GM12878 (cell line): ENCODE results near the gene PPP2R5C.

Source experiments
- CHD1 ChIP-seq: IDR thresholded peaks from 2 replicates; pipeline ENCODE4 v1.6.1; 2012; ENCODE audit warnings: low read depth, low read length, improper control_type of control experiment
- CTCF ChIP-seq, 3 experiments: IDR thresholded peaks in 2 of 3; conservative IDR thresholded peaks in 1 of 3; 2 replicates each; pipeline ENCODE4 v1.5.1; 2011; ENCODE audit warnings: low read depth in 3 of 3, low read length in 3 of 3, mild to moderate bottlenecking in 3 of 3, control low read depth in 2 of 3, moderate library complexity in 2 of 3, inconsistent platforms in 1 of 3, mixed read lengths in 1 of 3; ENCODE audit not compliant: control insufficient read depth in 2 of 3, insufficient read depth in 1 of 3; ENCODE audit errors: extremely low read depth in 1 of 3
- EP300 ChIP-seq, 2 experiments: fragments of 150-350 bp in 1 of 2; IDR thresholded peaks; 2 replicates each; pipeline ENCODE4 v1.6.1; 2011 to 2012; ENCODE audit warnings: low read depth in 2 of 2, low read length in 2 of 2, borderline replicate concordance in 1 of 2, improper control_type of control experiment in 1 of 2, inconsistent platforms in 1 of 2; ENCODE audit not compliant: control insufficient read depth in 1 of 2
- EZH2 ChIP-seq: IDR thresholded peaks from 2 replicates; pipeline ENCODE4 v1.6.1; 2012; ENCODE audit warnings: low read depth, mild to moderate bottlenecking, control low read depth, inconsistent platforms, low read length, borderline replicate concordance; ENCODE audit not compliant: control insufficient read depth
- FOS ChIP-seq: IDR thresholded peaks from 3 replicates; pipeline ENCODE4 v1.6.1; 2011; ENCODE audit warnings: borderline replicate concordance; ENCODE audit not compliant: insufficient read length; ENCODE audit errors: extremely low read depth
- HDAC2 ChIP-seq: fragments of 200-600 bp; sonication (generic); IDR thresholded peaks from 2 replicates; pipeline ENCODE4 v1.6.1; 2017
- HDAC6 ChIP-seq: fragments of 200-600 bp; sonication (generic); IDR thresholded peaks from one replicate; pipeline ENCODE4 v1.8.0; 2017; ENCODE audit warnings: antibody characterized with exemption; ENCODE audit not compliant: unreplicated experiment
- JUND ChIP-seq: IDR thresholded peaks from 2 replicates; pipeline ENCODE4 v1.6.1; 2012; ENCODE audit warnings: low read depth, mild to moderate bottlenecking, low read length, improper control_type of control experiment, moderate library complexity
- POLR2A ChIP-seq: IDR thresholded peaks from 2 replicates; pipeline ENCODE4 v1.6.1; 2011; ENCODE audit warnings: low read depth, mild to moderate bottlenecking, low read length
- POLR2AphosphoS5 ChIP-seq: IDR thresholded peaks from 2 replicates; pipeline ENCODE4 v1.6.1; 2011; ENCODE audit warnings: mild to moderate bottlenecking, low read length, inconsistent platforms
- TCF12 ChIP-seq: IDR thresholded peaks from 2 replicates; pipeline ENCODE4 v1.6.1; 2011; ENCODE audit warnings: low read depth, mild to moderate bottlenecking, low read length

- TF ChIP-seq POLR2AphosphoS5 (no peak), JUND (no peak), EZH2 (no peak), EP300 (IDR thresholded peaks at IDR 0.05; ENCODE audit: borderline replicate concordance in 1 of 2, control insufficient read depth in 1 of 2, low read depth in 2 of 2, low read length in 2 of 2) (no peak), CTCF (IDR thresholded peaks at IDR 0.05 in 2 of 3, conservative IDR thresholded peaks at IDR 0.05 in 1 of 3; ENCODE audit: control insufficient read depth in 2 of 3, extremely low read depth in 1 of 3, insufficient read depth in 1 of 3, low read depth in 3 of 3, low read length in 3 of 3) (no peak), TCF12 (no peak), POLR2A (no peak; the same call in 1 of the 2 replicates), CHD1 (no peak), HDAC2 (no peak), FOS (no peak), HDAC6 (no peak)
Measured at GRCh38 chr14:101917413-101918017, 156.0 kb downstream of the PPP2R5C start.
